Embryonic facial prominence (tissue), 1 donor: Measurements from ENCODE around the gene MAPK8.

ENCODE experiments used
- DNase-seq: peaks from one replicate; pipeline ENCODE4 v3.0.0-alpha.2; 2016; ENCODE audit errors: extremely low spot score

MAPK8 gene

DNA sequence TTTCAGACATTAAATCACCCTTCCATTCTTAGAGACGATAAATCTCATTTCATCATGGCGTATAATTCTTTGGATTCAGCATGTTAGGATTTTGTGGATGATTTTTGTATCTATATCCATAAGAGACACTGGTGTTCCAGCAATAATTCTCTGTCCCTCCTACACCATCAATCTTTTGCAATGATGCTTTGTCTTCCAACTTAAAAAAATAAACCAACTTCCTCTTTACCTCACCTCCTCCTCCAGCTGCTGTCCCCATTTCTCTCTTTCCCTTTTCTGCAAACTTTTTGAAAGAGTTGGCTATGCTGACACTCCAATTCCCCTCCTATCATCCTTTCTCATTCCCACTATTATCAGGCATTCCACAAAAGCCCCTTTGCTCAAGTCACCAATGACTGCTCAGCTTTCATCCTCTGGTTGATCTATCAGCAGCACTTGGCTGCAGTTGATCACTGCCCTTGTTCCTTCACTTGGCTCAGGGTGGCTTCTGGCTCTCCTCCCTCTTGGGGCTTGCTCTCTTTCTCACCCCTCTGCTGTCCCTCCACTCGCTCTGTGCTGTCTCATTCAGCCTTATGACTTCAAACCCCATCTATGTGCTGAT is 168.4 kb downstream of the MAPK8 start:
- DNase-seq, result no peak

DNA sequence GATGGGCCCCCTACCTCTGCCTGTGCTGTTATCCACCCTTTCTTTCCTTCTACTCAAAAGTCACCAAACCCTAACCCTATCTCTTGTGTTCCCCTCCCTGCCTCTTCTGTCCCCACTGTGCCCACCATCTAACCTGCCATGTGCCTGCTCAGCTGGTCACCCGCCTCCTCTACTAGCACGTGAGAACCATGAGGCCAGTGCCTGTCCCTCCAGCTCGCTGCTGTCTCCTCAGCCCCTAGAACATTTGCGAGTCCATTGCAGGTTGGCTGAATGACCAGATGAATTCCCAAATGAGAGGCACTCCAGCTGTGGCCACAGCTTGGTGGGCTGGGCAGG is 169.4 kb downstream of the MAPK8 start:
- no peak for DNase-seq

DNA sequence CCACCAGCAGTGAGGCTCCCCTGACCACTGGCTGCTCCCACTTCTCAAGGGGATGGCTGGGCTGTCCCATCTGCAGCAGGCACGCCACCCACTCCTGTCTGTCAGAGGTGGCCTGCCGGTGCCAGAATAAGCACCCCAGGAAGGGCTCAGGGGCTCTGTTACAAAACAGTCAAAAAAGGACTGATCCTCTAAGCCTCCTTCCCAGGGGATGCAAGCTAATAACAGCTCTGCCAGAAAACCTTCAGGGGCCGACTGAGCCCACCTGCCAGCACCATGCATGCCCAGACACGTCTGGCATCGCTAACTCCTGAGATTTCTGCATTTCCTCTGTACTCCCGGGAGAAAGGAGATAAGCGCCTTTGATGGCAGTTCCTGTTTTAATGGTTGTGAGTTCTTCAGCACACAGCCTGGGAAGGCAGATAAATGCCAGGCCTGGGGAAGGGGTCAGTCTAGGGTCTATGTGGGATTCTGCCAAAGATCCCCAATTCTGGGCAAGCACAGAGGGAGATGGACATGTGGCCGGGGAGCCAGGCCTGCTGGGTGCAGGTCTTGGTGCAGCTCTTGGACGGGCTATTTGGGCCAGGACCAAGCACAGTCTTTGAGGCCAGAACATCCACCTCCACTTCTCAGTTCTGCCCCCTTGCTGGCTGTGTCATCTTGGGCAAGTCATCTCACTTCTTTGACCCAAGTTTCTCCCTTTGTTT is 170.0 kb downstream of the MAPK8 start:
- no peak for DNase-seq

DNA sequence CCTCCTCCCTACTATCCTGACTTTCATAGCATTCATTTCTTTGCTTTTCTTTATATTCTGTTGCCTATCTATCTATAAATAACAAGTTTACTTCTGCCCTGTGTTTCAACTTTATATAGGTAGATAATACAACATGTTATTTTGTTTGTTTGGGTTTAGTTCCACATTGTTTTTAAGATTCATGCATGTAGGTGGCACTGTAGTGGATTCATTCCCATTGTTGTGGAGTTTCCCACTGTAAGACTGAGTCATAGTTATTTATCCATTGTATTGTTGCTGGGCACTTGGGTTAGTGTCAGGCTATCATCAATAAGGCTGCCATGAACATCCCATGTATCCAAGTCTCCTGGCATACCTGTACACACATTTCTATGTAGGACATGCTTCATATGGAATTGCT is 170.7 kb downstream of the MAPK8 start:
- DNase-seq, result no peak

DNA sequence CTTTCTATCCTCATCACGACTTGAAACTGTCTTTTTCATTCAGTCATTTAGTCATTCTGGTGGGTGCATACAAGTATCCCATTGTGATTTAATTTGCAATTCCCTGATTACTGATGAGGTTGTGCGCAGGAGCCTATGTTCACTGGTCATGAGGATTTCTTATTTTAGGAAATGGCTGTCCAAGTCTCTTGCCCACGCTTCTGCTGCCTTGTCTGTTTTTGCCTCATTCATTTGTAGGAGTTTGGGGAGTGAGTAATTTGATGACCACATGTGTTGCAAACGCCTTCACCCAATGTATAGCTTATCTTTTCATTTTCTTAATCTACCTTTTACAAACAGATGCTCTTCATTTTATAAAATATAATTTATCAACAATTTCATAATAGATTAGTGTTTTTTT is 171.1 kb downstream of the MAPK8 start:
- no peak for DNase-seq

DNA sequence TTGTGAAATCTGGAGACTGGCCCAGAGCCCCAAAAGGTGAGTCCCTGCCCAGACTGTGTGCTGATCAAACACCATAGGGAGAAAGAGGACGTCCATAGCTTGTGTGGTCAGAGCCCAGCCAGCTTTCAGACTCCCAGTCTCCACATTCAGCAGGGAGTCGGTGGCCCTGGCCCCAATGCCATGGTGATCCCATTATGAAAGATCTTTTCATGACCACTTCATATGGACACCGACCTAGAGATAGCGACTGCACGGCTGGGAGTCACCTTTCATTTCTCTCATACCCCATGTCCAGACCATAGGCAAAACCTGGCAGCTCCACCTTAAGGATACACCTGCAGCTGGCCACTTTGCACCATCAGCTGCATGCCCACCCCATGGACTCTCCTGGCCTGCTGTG is 172.0 kb downstream of the MAPK8 start:
- no peak for DNase-seq

DNA sequence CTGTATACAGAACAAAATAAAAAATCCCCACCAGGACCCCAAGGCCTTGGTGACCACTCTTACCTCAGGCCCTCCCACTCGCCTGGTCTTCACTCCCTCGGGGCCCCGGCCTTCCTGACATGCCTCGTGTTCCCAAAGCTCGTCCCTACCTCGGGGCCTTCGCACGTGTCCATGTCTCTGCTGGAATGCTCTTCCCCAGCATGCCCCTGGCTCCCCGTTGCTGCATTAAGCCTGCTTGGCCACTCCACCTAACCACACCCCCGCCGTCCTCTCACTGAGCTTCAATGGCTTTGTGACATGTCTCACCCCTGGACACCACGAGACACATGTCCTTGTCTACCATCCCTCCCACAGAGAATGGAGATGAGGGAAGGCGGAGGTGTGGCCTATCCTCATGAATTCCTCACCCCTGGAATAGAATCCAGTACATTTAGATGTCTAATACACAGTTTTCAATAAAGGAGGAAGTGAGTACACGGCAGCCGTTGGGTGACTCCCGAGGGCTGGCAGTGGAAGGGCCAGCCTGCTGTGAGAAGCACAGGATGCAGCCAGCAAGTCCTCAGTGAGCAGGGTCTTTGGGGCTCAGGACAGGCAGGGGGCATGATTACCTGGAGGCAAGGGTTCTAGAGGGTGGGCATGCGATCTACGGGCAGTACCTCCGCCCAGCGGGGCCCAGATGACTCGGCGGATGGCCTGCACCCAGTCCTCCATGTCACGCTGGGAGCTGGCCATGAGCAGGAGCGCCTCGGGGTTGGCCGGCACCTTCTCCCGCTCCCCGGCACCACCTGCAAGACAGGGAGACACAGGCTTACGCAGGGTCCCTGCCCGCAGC is 172.7 kb downstream of the MAPK8 start:
- DNase-seq, result no peak

DNA sequence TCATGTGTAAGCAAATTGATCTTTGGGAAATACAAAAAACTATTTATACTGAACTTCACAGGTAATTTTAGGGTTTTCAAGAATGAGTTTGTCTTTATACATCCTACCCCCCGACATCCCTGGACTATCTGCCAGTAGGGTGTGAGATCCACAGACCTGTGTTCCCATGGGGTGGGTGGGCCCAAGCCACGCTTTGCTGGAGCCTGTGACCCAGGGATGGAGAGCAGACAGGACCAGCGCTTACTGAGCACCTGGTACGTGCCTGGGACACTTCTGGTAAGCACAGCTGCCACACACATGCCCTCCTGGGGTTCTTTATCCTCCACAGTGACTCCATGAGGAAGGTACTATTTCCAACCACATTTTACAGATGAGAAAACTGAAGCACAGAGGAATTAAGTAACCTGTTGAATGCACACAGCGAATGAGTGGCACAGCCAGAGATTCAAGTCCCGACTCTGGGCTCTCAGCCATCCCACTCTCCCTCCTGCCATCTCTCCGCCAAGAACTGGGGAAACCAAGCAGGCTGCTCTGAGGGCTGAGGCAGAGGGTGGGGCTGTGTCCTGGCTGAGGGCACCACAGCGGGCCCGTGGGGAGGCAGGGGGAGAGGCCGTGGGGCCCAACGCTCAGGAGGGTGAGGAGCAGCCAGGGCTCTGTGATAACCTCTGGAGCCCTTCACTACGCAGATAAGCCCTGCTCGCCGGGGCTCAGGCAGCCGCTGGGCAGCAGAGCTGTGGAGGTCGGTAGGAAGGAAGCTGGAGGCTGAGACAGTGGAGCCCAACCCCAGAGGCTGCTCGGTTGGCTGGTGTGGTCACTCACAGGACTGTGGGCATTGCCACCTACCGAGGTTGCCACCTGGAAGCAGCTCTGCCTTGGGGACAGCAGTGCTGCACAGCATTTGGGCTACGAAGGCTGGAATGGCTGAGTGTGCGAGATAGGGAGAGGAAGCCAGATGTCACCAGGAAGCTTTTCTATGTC is 174.2 kb downstream of the MAPK8 start:
- DNase-seq, result no peak

DNA sequence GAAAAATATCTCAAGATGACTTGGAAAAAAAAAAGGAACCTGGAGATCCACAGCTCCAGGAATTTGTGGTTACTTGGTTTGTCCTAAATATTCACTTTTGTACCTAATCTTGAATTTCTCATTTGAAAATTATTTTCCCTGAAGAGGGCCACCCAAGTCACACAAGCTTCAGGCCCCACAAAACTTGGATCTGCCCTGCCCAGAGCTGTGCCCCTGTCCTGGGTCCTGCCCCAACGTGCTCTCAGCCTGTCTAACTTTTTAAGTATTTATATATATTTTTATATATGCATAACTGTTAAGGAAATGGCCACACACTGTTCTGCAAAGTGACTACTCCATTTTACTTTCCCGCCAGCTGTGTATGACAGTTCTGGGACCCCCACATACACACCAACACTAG is 174.9 kb downstream of the MAPK8 start:
- no peak for DNase-seq

DNA sequence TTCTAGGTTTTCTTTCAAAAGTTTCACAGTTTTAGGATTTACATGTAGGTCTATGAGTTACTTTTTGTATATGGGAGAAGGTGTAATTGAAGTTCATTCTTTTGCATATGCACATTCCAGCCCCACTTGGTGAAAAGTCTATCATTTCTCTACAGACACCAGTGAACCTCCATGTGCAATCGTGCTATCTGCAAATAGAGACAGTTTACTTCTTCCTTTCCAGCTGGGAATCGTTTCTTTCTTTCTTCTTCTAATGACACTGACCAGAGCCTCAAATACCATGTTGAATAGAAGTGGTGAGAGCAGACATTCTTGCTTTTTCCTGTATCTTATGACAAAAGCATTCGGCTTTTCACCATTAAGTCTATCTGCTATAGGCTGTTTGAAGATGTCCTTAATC is 175.7 kb downstream of the MAPK8 start:
- DNase-seq, result no peak

DNA sequence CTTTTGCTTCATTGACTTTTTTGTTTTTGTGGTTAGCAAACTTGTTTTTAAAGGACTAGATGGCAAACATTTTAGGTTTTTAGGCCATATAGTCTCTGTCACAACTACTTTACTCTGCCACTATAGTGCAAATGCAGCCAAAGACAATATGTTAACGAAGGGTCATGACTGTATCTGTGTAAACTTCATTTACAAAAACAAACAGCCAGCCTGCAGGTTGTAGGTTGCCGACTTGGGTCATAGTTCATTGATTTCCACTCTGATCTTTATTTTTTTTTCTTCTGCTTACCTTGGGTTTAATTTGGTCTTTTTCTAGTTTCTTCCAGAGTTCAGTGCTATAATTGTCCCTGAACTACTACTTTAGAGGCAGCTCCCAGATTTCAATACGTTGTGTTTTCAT is 178.4 kb downstream of the MAPK8 start:
- DNase-seq, result no peak

DNA sequence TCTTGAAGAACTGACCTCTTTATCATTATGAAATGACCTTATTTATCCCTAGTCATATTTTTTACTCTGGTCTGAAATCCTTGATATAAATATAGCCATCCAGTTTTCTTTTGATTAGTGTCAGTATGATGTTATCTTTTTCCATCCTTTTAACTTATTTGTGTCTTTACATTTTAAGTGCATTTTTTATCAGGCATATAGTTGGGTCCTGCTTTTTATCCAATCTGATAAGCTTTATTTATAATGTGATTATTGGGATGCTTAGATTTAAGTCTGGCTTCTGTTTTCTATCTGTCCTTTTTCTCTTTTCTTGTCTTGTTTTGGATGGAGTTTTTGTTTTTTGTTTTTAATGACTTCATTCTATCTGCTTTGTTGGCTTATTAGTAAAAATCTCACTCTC is 179.2 kb downstream of the MAPK8 start:
- no peak for DNase-seq

DNA sequence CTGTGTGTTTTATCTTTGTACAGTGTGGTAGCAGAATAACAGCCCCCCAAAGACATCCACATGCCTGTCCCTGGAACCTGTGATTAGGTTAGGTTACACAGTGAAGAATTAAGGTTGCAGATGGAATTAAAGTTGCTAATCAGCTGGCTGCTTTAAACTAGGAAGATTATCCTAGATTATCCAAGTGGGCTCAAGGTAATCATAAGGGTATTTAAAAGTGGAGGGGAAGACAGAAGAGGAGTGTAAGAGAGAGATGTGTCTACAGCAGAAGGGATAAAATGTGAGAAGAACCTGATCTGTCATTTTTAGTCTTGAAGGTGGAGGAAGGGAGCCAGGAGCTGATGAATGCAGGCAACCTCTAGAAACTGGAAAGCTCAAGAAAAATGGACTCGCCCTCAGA is 180.8 kb downstream of the MAPK8 start:
- DNase-seq, result no peak
